Myometrial cell (primary cell): ENCODE measurements around the gene ABCC9. TPM values are rescaled to one million over a fixed set of nuclear protein-coding genes. Genes with fewer than 3 reads are reported as not detected.

Source experiments
- total RNA-seq: library from RNA; depleted of rRNA; stranded (reverse); fragments of >200 nt; gene quantifications from 2 replicates; pipeline ENCODE4 v1.2.3, GENCODE V29; 2015

The ABCC9 gene
- total RNA-seq, result 2.1 and 6.1 TPM in 2 replicates

DNA sequence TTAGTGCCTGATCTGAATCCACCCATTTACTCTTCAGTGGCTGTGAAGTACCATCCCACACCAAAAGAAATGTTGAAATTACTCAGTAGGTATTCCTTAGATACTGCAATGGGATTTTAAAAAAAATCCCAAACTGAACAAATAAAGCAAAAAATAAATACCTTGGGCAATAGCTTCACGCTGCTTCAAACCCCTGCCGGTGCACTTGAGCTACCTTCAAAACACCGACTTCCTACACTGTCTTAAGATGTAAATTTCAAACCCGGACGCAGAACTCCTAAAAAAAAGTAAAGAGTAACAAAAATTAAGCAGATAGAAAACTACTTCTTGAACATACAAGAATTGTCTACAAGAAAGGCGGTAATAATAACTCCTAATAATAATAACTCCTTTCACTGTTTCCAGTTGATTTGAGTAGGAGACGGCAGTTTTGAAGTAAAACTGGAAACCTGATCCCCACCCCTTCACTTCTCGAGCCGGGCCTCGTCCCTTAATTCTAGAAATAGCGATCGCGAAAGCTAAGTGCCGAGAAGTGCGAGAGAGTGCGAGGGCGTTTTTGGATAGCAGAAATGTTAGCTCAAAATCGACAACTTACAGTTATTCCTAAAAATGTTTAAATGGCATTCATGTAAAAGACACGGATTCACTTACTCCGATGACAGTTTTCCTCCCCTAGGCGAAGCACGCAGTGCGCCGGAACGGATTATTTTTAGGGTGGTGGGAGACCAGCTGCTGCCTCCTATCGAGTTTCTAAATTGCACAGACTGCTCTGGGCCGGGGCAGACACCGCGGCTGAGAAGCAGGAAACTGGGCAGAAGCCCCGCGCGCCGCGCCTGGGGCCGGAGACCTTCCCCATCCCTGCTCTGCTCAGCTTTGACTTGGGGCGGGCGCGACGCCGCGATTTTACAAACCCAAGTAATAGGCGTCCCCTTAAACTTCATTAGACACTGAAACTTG is at the start of gene ABCC9:
Gene ABCC9, minus strand, starts transcription at position 878 of the 957 bp plus-strand sequence. CDS start 4,752 bp downstream, outside the sequence.

DNA sequence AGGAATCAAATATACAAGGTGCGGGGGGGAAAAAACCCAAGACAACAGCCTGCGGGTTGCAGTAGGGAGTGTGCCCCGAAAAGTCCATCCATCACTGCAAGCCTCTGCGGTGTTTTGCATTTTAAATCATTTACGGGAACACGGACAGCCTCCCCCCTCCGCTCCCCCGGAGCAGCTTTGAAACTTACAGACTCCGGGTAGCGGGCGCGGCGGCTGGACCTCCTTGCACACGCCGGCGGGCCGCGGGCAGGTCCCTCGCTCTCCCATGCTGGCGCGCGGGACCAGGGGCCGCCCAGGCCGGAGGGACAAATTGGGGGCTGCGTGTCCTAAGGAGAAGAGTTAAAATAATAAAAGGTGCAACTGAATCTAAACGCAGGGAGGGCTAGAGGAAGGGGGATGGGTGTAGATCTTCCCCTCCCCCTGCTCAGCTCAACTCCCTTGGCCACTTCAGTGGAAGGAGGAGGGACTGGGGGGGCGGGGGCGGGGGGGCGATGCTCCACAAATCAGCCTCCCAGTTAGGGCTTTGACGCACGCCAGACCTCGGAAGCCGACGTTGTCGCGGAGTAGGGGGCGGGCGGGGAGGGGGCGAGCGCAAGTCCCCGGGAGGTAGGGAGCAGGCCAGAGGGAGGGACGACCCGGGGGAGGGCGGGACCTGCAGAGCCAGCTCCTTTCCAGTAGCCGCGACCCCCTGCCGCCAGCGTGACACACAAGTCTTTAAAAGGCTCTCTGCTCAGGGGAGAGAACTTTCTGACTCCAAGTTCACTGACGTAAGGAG is 166.7 kb downstream of the ABCC9 start, which contains the start of gene KCNJ8:
Gene KCNJ8, minus strand, starts transcription at position 349 of the 775 bp plus-strand sequence. CDS start 1,090 bp downstream, outside the sequence.

Other genes with a start within 250 kb of the ABCC9 start
- gene KCNJ8, start 166.7 kb downstream of the ABCC9 start, total RNA-seq, result 4.6 and 5.0 TPM in 2 replicates
- 39.3 and 52.8 TPM in 2 replicates for gene CMAS, start 104.8 kb upstream of the ABCC9 start, total RNA-seq